WTC11 (cell line): ENCODE data around the gene PHLDB1. TPM values are rescaled to one million over a fixed set of nuclear protein-coding genes. Genes with fewer than 3 reads are reported as not detected.
A peak's percentile ranks its signal among the peaks of the same experiment; 100 is the strongest.

Experiments
- ATAC-seq: fragments of 200-7000 bp; cut with Tn5 transposase; 2 replicates; pipeline ENCODE4 v1.10.0; 2021; ENCODE audit warnings: mild to moderate bottlenecking, moderate library complexity
- CTCF ChIA-PET: fragments of 300-600 bp; sonication (Branson Sonifier 250); formaldehyde crosslinking; loops from one replicate; lab custom pipeline; 2021; ENCODE audit warnings: antibody characterized with exemption; lab: Charles Lee
- POLR2A ChIA-PET: fragments of 350-600 bp; sonication (Branson Sonifier 250); formaldehyde crosslinking; loops from one replicate; lab custom pipeline; 2021; ENCODE audit warnings: antibody characterized with exemption; lab: Charles Lee
- DNase-seq: peaks from one replicate; pipeline ENCODE4 v3.0.0; 2021; ENCODE audit warnings: low spot score
- H3K27ac Mint-ChIP-seq: 2 replicates; pipeline ENCODE4 v1.8.0; 2021; ENCODE audit warnings: mixed read lengths
- H3K27me3 Mint-ChIP-seq: 2 replicates; pipeline ENCODE4 v1.8.0; 2021; ENCODE audit warnings: low read depth, mild to moderate bottlenecking, moderate library complexity, mixed read lengths
- H3K36me3 Mint-ChIP-seq: 2 replicates; pipeline ENCODE4 v1.8.0; 2021; ENCODE audit warnings: mixed read lengths
- H3K4me1 Mint-ChIP-seq: 2 replicates; pipeline ENCODE4 v1.8.0; 2022; ENCODE audit warnings: mixed read lengths
- H3K4me3 Mint-ChIP-seq: 2 replicates; pipeline ENCODE4 v1.8.0; 2021; ENCODE audit warnings: mild to moderate bottlenecking, moderate library complexity, mixed read lengths
- H3K9me3 Mint-ChIP-seq: 2 replicates; pipeline ENCODE4 v1.8.0; 2021; ENCODE audit warnings: mixed read lengths
- AR ChIP-seq: fragments of 250-450 bp; sonication (Bioruptor Pico); IDR thresholded peaks from 2 replicates; pipeline ENCODE4 v1.9.0; 2021; ENCODE audit warnings: mild to moderate bottlenecking
- ATF1 ChIP-seq: sonication (generic); formaldehyde crosslinking; IDR thresholded peaks from 2 replicates; pipeline ENCODE4 v1.8.1; 2023; ENCODE audit warnings: mild to moderate bottlenecking, moderate library complexity, missing genetic modification reagents
- ATF2 ChIP-seq: sonication (generic); formaldehyde crosslinking; IDR thresholded peaks from 2 replicates; pipeline ENCODE4 v1.8.1; 2022; ENCODE audit warnings: low read depth, missing genetic modification reagents, borderline replicate concordance
- ATF6 ChIP-seq: sonication (generic); formaldehyde crosslinking; IDR thresholded peaks from 2 replicates; pipeline ENCODE4 v1.8.1; 2023; ENCODE audit warnings: mild to moderate bottlenecking, missing genetic modification reagents
- E2F5 ChIP-seq: sonication (generic); formaldehyde crosslinking; IDR thresholded peaks from 2 replicates; pipeline ENCODE4 v1.8.1; 2022; ENCODE audit warnings: mild to moderate bottlenecking, moderate library complexity, missing genetic modification reagents
- EMX1 ChIP-seq: fragments of 250-450 bp; sonication (Bioruptor Pico); IDR thresholded peaks from 2 replicates; pipeline ENCODE4 v1.8.0; 2021; ENCODE audit warnings: mild to moderate bottlenecking
- ESRRA ChIP-seq: sonication (generic); formaldehyde crosslinking; IDR thresholded peaks from 2 replicates; pipeline ENCODE4 v1.8.1; 2022; ENCODE audit warnings: mild to moderate bottlenecking, missing genetic modification reagents, borderline replicate concordance
- GRHL2 ChIP-seq: fragments of 250-450 bp; sonication (Bioruptor Pico); IDR thresholded peaks from 2 replicates; pipeline ENCODE4 v1.8.0; 2022; ENCODE audit warnings: mild to moderate bottlenecking, moderate library complexity; ENCODE audit not compliant: insufficient replicate concordance, severe bottlenecking
- GTF2I ChIP-seq: fragments of 250-450 bp; sonication (Bioruptor Pico); conservative IDR thresholded peaks from 2 replicates; pipeline ENCODE4 v1.4.0; 2021; ENCODE audit warnings: mild to moderate bottlenecking
- IRF1 ChIP-seq: sonication (generic); formaldehyde crosslinking; IDR thresholded peaks from 2 replicates; pipeline ENCODE4 v1.8.0; 2023; ENCODE audit warnings: missing genetic modification reagents
- JUN ChIP-seq: sonication (generic); formaldehyde crosslinking; IDR thresholded peaks from 2 replicates; pipeline ENCODE4 v1.8.0; 2023; ENCODE audit warnings: mild to moderate bottlenecking, missing genetic modification reagents
- KAT7 ChIP-seq: sonication (generic); formaldehyde crosslinking; IDR thresholded peaks from 2 replicates; pipeline ENCODE4 v1.8.1; 2023; ENCODE audit warnings: missing genetic modification reagents, mild to moderate bottlenecking, borderline replicate concordance
- MAX ChIP-seq: sonication (generic); formaldehyde crosslinking; IDR thresholded peaks from 2 replicates; pipeline ENCODE4 v1.8.0; 2022; ENCODE audit warnings: mild to moderate bottlenecking, missing genetic modification reagents
- MLX ChIP-seq: sonication (generic); formaldehyde crosslinking; IDR thresholded peaks from 2 replicates; pipeline ENCODE4 v1.8.1; 2023; ENCODE audit warnings: mild to moderate bottlenecking, missing genetic modification reagents, moderate library complexity
- NR1H2 ChIP-seq: sonication (generic); formaldehyde crosslinking; IDR thresholded peaks from 2 replicates; pipeline ENCODE4 v1.9.0; 2021; ENCODE audit warnings: mild to moderate bottlenecking, moderate library complexity, missing genetic modification reagents
- NR3C1 ChIP-seq: sonication (generic); formaldehyde crosslinking; conservative IDR thresholded peaks from 2 replicates; pipeline ENCODE4 v1.8.1; 2023; ENCODE audit warnings: low read depth, mild to moderate bottlenecking, missing genetic modification reagents
- USF1 ChIP-seq: sonication (generic); formaldehyde crosslinking; IDR thresholded peaks from 2 replicates; pipeline ENCODE4 v1.8.0; 2022; ENCODE audit warnings: mild to moderate bottlenecking, missing genetic modification reagents
- ZMAT4 ChIP-seq: fragments of 250-450 bp; sonication (Bioruptor Pico); IDR thresholded peaks from 2 replicates; pipeline ENCODE4 v1.9.0; 2021; ENCODE audit warnings: mild to moderate bottlenecking
- ZNF219 ChIP-seq: sonication (generic); formaldehyde crosslinking; IDR thresholded peaks from 2 replicates; pipeline ENCODE4 v1.8.0; 2023; ENCODE audit warnings: missing genetic modification reagents, mild to moderate bottlenecking, borderline replicate concordance
- ZNF281 ChIP-seq: sonication (generic); formaldehyde crosslinking; IDR thresholded peaks from 2 replicates; pipeline ENCODE4 v1.8.0; 2023; ENCODE audit warnings: mild to moderate bottlenecking, missing genetic modification reagents
- total RNA-seq: library from RNA; stranded (reverse); gene quantifications from 3 replicates; pipeline ENCODE4 v1.2.3, GENCODE V29; 2021

Gene PHLDB1
- total RNA-seq, 1 experiment from 2014 or later = 83.1 TPM

- TF ChIP-seq ATF2 (CRISPR knock-in tag) (no peak), EMX1 (no peak), AR (CRISPR knock-in tag) (no peak), ATF6 (no peak), ZMAT4 (no peak), MLX (CRISPR knock-in tag) (no peak), ZNF281 (no peak)
- Mint-ChIP-seq H3K9me3 (peaks cover 16% of the 10 kb centered on the region), H3K36me3 (peaks cover 31% of the 10 kb centered on the region), H3K4me1 (peaks cover 16% of the 10 kb centered on the region), H3K27me3 (peaks cover 3% of the 10 kb centered on the region), H3K27ac (peak overlapping the region; percentile 74), H3K4me3 (no peak overlapping the region)
- DNase-seq (no peak), ATAC-seq (peak; percentile 21; the same call in 1 of the 2 replicates)
- CTCF ChIA-PET = interaction anchor here (0.6 to 2.5 kb wide), 4 partner anchors 8 to 37 kb away, joined by 5 to 20 read pairs (median 6); no protein-coding TSS in a partner anchor
- POLR2A ChIA-PET = no interaction called here
These were observed 97.8 kb downstream of the PHLDB1 start for GRCh38 chr11:118705111-118705741.

GRCh38 chr11:118705791-118706545, 98.6 kb downstream of the PHLDB1 start:
- CTCF ChIA-PET = interaction anchor here (1.3 to 2.5 kb wide), 3 partner anchors 9 to 26 kb away, joined by 5 to 20 read pairs (median 6); no protein-coding TSS in a partner anchor
- Mint-ChIP-seq H3K9me3 (peaks cover 12% of the 10 kb centered on the region), H3K4me3 (no peak overlapping the region), H3K27ac (peak overlapping the region; percentile 77), H3K36me3 (peaks cover 33% of the 10 kb centered on the region), H3K4me1 (peaks cover 16% of the 10 kb centered on the region), H3K27me3 (peaks cover 3% of the 10 kb centered on the region)
- no peak for DNase-seq
- ATAC-seq = peak; percentile 58
- POLR2A ChIA-PET = no interaction called here
- TF ChIP-seq KAT7 (CRISPR knock-in tag) (no peak), NR1H2 (CRISPR knock-in tag) (no peak), ATF1 (CRISPR knock-in tag) (no peak), ESRRA (no peak), E2F5 (CRISPR knock-in tag) (no peak), JUN (CRISPR knock-in tag) (no peak), IRF1 (CRISPR knock-in tag) (no peak), USF1 (CRISPR knock-in tag) (no peak), MAX (CRISPR knock-in tag) (no peak), GRHL2 (CRISPR knock-in tag) (no peak), ZNF219 (CRISPR knock-in tag) (no peak), NR3C1 (CRISPR knock-in tag) (no peak), GTF2I (no peak)
